HG03558 (cell line): ENCODE measurements around the gene ULK2.

ENCODE experiments used
- ATAC-seq: cut with Tn5 transposase; IDR thresholded peaks from one replicate; pipeline ENCODE4 v1.9.1; 2021; ENCODE audit warnings: moderate number of reproducible peaks; ENCODE audit not compliant: unreplicated experiment; ENCODE audit errors: extremely low read depth

Gene ULK2

GRCh38 chr17:19731626-19732025 is 136.1 kb downstream of the ULK2 start:
- ATAC-seq = no peak

- ATAC-seq = no peak
Observed at GRCh38 chr17:19730843-19731242, 136.9 kb downstream of the ULK2 start.

GRCh38 chr17:19729900-19730299 is 137.8 kb downstream of the ULK2 start:
- no peak for ATAC-seq

GRCh38 chr17:19728084-19728495 is 139.6 kb downstream of the ULK2 start:
- no peak for ATAC-seq

GRCh38 chr17:19727501-19728078 is 140.1 kb downstream of the ULK2 start:
- ATAC-seq = no peak

GRCh38 chr17:19726631-19727376 is 140.9 kb downstream of the ULK2 start:
- no peak for ATAC-seq

- no peak for ATAC-seq
Observed at GRCh38 chr17:19725486-19725885, 142.2 kb downstream of the ULK2 start.

- ATAC-seq = no peak
Observed at GRCh38 chr17:19724501-19725420, 143.0 kb downstream of the ULK2 start.

GRCh38 chr17:19723964-19724363 is 143.8 kb downstream of the ULK2 start:
- ATAC-seq = no peak
